ENCODE measurements around the gene COG4. TPM values are rescaled to one million over a fixed set of nuclear protein-coding genes. Genes with fewer than 3 reads are reported as not detected.

COG4 gene
- total and polyA plus RNA-seq, 2 experiments from 2014 or later, result 28.8 to 38.1 TPM

DNA sequence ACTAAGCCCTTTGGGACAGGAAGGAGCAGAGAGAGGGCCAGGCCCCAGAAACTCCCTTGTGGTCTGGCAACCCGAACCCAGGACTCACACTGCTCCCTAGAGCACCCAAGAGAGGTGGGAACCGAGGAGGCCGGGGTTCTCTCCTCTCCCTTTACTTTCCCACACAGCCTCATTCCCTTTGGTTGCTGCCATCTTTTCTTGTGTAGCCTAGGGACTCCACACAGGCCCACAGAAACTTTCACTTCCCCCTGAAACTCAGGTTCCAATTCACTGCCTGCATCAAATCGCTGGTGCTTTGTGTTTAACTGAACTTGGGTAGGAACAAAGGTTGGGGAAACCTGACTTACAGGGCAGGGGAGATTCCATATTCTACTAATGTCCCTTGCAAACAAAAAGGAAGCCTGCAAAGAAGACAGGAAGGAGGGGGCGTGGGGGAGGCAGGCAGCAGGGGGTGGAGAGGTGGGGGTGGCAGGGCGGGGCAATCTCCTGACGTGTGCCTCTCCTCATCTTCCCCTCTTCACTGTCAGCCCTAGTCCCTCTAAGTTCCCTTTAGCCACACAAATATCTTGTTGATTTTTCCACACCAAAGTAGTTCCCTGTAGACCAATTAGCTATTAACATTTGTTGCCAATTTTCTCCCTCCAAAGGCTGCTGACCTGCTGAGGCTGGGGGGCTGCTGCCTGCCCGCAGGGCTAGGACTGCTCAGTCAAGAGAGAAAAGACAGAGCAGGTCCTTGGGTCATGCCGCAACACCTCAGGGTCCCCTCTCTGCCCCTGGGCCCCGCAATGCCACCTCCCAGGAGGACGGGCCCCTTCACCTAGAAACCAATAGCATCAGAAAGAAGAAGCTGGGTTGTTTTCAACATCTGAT, 92.5 kb downstream of the COG4 start:
- Mint-ChIP-seq H3K36me3 (ENCODE audit: low read depth) (peaks cover 12% of the 10 kb centered on the region), H3K9me3 (no peaks in the 10 kb centered on the region), H3K27me3 (ENCODE audit: insufficient read depth, low read depth, poor library complexity) (peaks cover 7% of the 10 kb centered on the region), H3K4me3 (peak overlapping the region; percentile 39), H3K27ac (peak overlapping the region; percentile 96), H3K4me1 (peaks cover 64% of the 10 kb centered on the region)
- no peaks in the 10 kb centered on the region for H3K9me2 ChIP-seq (ENCODE audit: insufficient read depth)
- no peak overlapping the region for H2AFZ ChIP-seq
- TF ChIP-seq STAT1 (IDR thresholded peaks at IDR 0.05; ENCODE audit: unreplicated experiment) (no peak), JUNB (IDR thresholded peaks at IDR 0.05; ENCODE audit: unreplicated experiment) (no peak), EZH2phosphoT487 (IDR thresholded peaks at IDR 0.05; ENCODE audit: unreplicated experiment) (no peak), CREB1 (CRISPR knock-in tag; IDR thresholded peaks at IDR 0.05; ENCODE audit: low read depth) (no peak), NANOG (IDR thresholded peaks at IDR 0.05; ENCODE audit: borderline replicate concordance) (no peak)
- TF ChIP-seq, protein P1, sequence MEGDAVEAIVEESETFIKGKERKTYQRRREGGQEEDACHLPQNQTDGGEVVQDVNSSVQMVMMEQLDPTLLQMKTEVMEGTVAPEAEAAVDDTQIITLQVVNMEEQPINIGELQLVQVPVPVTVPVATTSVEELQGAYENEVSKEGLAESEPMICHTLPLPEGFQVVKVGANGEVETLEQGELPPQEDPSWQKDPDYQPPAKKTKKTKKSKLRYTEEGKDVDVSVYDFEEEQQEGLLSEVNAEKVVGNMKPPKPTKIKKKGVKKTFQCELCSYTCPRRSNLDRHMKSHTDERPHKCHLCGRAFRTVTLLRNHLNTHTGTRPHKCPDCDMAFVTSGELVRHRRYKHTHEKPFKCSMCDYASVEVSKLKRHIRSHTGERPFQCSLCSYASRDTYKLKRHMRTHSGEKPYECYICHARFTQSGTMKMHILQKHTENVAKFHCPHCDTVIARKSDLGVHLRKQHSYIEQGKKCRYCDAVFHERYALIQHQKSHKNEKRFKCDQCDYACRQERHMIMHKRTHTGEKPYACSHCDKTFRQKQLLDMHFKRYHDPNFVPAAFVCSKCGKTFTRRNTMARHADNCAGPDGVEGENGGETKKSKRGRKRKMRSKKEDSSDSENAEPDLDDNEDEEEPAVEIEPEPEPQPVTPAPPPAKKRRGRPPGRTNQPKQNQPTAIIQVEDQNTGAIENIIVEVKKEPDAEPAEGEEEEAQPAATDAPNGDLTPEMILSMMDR (conservative IDR thresholded peaks at IDR 0.05; ENCODE audit: low read depth in 2 of 2), result no peak
- H3F3A ChIP-seq (replicated peaks; ENCODE audit: low read depth), result peaks cover 16% of the 10 kb centered on the region
- DNase-seq (ENCODE audit: low spot score) (peak; percentile 78), ATAC-seq (peak; percentile 36)
- peaks cover 57% of the 10 kb centered on the region for H3K4me1 ChIP-seq (ENCODE audit: insufficient read depth)
- H3K36me3 ChIP-seq (ENCODE audit: insufficient read depth), result no peaks in the 10 kb centered on the region; the same call in 1 of the 2 replicates
- H3K27me3 ChIP-seq (ENCODE audit: insufficient read depth), result no peaks in the 10 kb centered on the region
- H3K79me2 ChIP-seq (replicated peaks; ENCODE audit: insufficient read depth), result peaks cover 90% of the 10 kb centered on the region
- H4K20me1 ChIP-seq (replicated peaks; ENCODE audit: insufficient read depth), result peaks cover 5% of the 10 kb centered on the region; the same call in 1 of the 2 replicates
- H3K4me3 ChIP-seq, result peak overlapping the region; percentile 41; the same call in 1 of the 2 replicates
- peak overlapping the region; percentile 97 for H3K27ac ChIP-seq (ENCODE audit: low read depth)
- H3K4me2 ChIP-seq, result peak overlapping the region; percentile 73

Small RNAs within 50 kb of the gene (small RNA-seq; reads per million reads assigned to genes)
- gene RNU6-23P (ENCODE audit: low replicate concordance) (not detected), gene RPS27P26 (ENCODE audit: low replicate concordance) (not detected), gene SNORD111 (ENCODE audit: low replicate concordance) (536 reads per million, percentile 100 among the genes with 10 or more reads in this experiment), gene SNORD111B (ENCODE audit: low replicate concordance) (31.8 reads per million, percentile 98 among the genes with 10 or more reads in this experiment)

Other genes with a start within 250 kb of the COG4 start
- 263 and 292 TPM in 2 replicates for gene AARS1, start 234.0 kb downstream of the COG4 start, total RNA-seq (2014; rRNA removed; shearing (Covaris generic))
- gene AARS1, start 234.0 kb downstream of the COG4 start, polyA plus RNA-seq (2016; fragmentation: Nextera tagmentation; extraction: Ambion mirVana), result 97.5 and 105 TPM in 2 replicates
- gene DDX19B, start 224.4 kb downstream of the COG4 start, total RNA-seq (2014; rRNA removed; shearing (Covaris generic)), result 45.8 and 55.2 TPM in 2 replicates
- gene DDX19B, start 224.4 kb downstream of the COG4 start, polyA plus RNA-seq (2016; fragmentation: Nextera tagmentation; extraction: Ambion mirVana), result 38.8 and 42.2 TPM in 2 replicates
- 58.0 and 67.3 TPM in 2 replicates for gene DDX19A, start 176.7 kb downstream of the COG4 start, total RNA-seq (2014; rRNA removed; shearing (Covaris generic))
- gene DDX19A, start 176.7 kb downstream of the COG4 start, polyA plus RNA-seq (2016; fragmentation: Nextera tagmentation; extraction: Ambion mirVana), result 22.2 and 24.1 TPM in 2 replicates
- 36.8 and 39.8 TPM in 2 replicates for gene ST3GAL2, start 84.5 kb downstream of the COG4 start, total RNA-seq (2014; rRNA removed; shearing (Covaris generic))
- gene ST3GAL2, start 84.5 kb downstream of the COG4 start, polyA plus RNA-seq (2016; fragmentation: Nextera tagmentation; extraction: Ambion mirVana), result 12.1 and 12.3 TPM in 2 replicates
- 4.0 and 8.0 TPM in 2 replicates for gene FCSK, start 69.0 kb downstream of the COG4 start, total RNA-seq (2014; rRNA removed; shearing (Covaris generic))
- gene FCSK, start 69.0 kb downstream of the COG4 start, polyA plus RNA-seq (2016; fragmentation: Nextera tagmentation; extraction: Ambion mirVana), result 1.5 and 2.3 TPM in 2 replicates
- 289 and 316 TPM in 2 replicates for gene SF3B3, start 262 bp upstream of the COG4 start, total RNA-seq (2014; rRNA removed; shearing (Covaris generic))
- gene SF3B3, start 262 bp upstream of the COG4 start, polyA plus RNA-seq (2016; fragmentation: Nextera tagmentation; extraction: Ambion mirVana), result 202 and 203 TPM in 2 replicates
- 4.6 and 6.6 TPM in 2 replicates for gene IL34, start 123.0 kb upstream of the COG4 start, total RNA-seq (2014; rRNA removed; shearing (Covaris generic))
- 3.1 and 4.3 TPM in 2 replicates for gene IL34, start 123.0 kb upstream of the COG4 start, polyA plus RNA-seq (2016; fragmentation: Nextera tagmentation; extraction: Ambion mirVana)
- gene MTSS2, start 162.5 kb upstream of the COG4 start, total RNA-seq (2014; rRNA removed; shearing (Covaris generic)), result 16.5 and 19.6 TPM in 2 replicates
- 1.6 and 1.9 TPM in 2 replicates for gene MTSS2, start 162.5 kb upstream of the COG4 start, polyA plus RNA-seq (2016; fragmentation: Nextera tagmentation; extraction: Ambion mirVana)